ENCODE results near the gene ZNF22. TPM values are rescaled to one million over a fixed set of nuclear protein-coding genes. Genes with fewer than 3 reads are reported as not detected.

ZNF22 gene
- total RNA-seq, 1 experiment from 2014 or later: 14.6 TPM

DNA sequence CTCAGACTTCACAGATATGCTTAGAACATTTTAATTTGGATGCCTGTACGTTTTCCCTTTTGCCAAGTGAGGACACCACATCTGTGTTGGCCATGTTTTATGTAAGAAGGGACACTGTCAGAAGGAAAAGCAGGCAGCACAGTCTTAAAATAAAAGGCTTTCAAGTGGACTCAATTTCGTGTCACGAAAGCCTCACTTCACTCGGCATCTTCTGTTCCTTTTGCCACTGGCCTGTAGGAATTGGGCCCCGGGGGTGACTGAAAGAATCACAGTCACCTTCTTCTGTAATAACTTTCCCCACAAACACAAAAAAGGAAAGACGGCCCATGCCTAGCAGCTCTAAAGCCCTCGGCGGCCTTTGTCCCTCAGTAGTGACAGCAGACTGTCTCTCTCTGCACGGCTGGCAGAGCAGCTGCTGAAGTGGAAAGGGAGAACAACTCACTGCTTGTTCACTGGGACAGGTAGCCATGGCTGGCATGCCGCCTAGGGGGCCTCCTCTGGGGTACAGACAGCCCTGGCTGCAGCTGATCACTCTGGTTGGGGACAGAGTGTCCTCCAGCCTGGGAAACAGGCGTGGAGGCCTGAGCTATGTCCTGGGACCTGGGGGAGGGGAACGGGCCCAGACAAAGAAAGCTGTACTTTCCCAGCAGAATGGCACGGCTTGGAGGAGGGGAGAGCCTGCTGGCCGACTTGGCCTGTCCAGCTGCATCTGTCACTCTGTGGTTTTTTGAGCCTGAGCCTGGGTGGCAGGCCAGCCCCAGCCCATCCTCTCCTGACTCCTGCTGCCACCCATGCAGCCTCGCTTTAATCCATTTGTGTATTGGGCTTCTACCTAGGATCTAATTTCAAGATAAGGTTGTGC lies 36.7 kb upstream of the ZNF22 start:
- in situ Hi-C loops (cut with HindIII; ENCODE audit: low pct_unique_long_range_greater_than_20kb, low sequenced_read_pairs): no loop called here
- no peaks in the 10 kb centered on the region for H3K9me3 ChIP-seq (ENCODE audit: control insufficient read depth, insufficient read depth, low read depth, low read length)
- H3K36me3 ChIP-seq (ENCODE audit: control insufficient read depth, insufficient read depth, low read length): no peaks in the 10 kb centered on the region
- no peaks in the 10 kb centered on the region for H3K27me3 ChIP-seq (ENCODE audit: control insufficient read depth, insufficient read depth, low read length)
- POLR2A ChIA-PET: interaction anchor here (0.7 kb wide), 1 partner anchor 16 kb away, joined by 3 read pairs; no protein-coding TSS in a partner anchor
- TF ChIP-seq, protein P1, sequence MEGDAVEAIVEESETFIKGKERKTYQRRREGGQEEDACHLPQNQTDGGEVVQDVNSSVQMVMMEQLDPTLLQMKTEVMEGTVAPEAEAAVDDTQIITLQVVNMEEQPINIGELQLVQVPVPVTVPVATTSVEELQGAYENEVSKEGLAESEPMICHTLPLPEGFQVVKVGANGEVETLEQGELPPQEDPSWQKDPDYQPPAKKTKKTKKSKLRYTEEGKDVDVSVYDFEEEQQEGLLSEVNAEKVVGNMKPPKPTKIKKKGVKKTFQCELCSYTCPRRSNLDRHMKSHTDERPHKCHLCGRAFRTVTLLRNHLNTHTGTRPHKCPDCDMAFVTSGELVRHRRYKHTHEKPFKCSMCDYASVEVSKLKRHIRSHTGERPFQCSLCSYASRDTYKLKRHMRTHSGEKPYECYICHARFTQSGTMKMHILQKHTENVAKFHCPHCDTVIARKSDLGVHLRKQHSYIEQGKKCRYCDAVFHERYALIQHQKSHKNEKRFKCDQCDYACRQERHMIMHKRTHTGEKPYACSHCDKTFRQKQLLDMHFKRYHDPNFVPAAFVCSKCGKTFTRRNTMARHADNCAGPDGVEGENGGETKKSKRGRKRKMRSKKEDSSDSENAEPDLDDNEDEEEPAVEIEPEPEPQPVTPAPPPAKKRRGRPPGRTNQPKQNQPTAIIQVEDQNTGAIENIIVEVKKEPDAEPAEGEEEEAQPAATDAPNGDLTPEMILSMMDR (IDR thresholded peaks at IDR 0.05): peak; percentile 28
- TF ChIP-seq TCF7L2 (IDR thresholded peaks at IDR 0.05; ENCODE audit: low read depth, low read length): no peak
- H3K4me1 ChIP-seq (ENCODE audit: control insufficient read depth, insufficient read depth, low read length): peaks cover 50% of the 10 kb centered on the region
- peak overlapping the region in 1 of 2 experiments; percentile 20; a peak in 2 of 4 replicates for H3K4me3 ChIP-seq (ENCODE audit: low read depth in 2 of 2, low read length in 2 of 2)
- CTCF ChIA-PET: interaction anchor here (1.3 kb wide), 1 partner anchor 31 kb away, joined by 3 read pairs; no protein-coding TSS in a partner anchor
- ATAC-seq: peak; percentile 3; the same call in 1 of the 2 replicates
- peak overlapping the region; percentile 67 for H3K27ac ChIP-seq (ENCODE audit: low read length)
- no peak for DNase-seq (ENCODE audit: low read depth, low spot score)
- intact Hi-C loops (cut with micrococcal nuclease; ENCODE audit: unreplicated experiment): no loop called here
- no TSS peak for BruUV-seq (replicated peaks)

DNA sequence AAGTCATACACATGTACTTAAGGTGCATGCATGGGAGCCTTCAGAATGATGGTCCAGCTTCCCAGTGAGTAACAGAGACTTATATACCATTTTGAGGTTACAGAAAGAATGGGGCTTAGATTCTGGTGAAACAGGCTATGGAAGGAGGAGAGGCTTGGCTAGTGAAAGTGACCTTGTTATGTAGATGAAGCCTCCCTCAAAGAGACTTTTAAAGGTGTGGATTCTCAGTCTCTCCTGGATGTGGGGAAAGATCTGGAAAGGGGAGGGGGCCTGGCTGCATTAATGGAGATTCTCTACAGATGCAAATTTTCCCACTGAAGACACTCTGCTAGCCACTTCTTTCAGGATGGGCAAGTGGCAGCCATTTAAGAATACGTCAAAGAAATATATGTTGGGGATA lies 35.6 kb upstream of the ZNF22 start:
- in situ Hi-C loops (cut with HindIII; ENCODE audit: low pct_unique_long_range_greater_than_20kb, low sequenced_read_pairs): no loop called here
- POLR2A ChIA-PET: interaction anchor here (0.5 kb wide), 1 partner anchor 11 kb away, joined by 4 read pairs; no protein-coding TSS in a partner anchor
- no peak overlapping the region for H3K4me3 ChIP-seq (ENCODE audit: low read depth in 2 of 2, low read length in 2 of 2)
- TF ChIP-seq TCF7L2 (IDR thresholded peaks at IDR 0.05; ENCODE audit: low read depth, low read length) (no peak), POLR2AphosphoS5 (IDR thresholded peaks at IDR 0.05; ENCODE audit: low read depth, low read length) (no peak), SIN3A (IDR thresholded peaks at IDR 0.05; ENCODE audit: borderline replicate concordance, insufficient read depth, low read depth, low read length) (no peak)
- TF ChIP-seq, protein P1 (IDR thresholded peaks at IDR 0.05): no peak
- TF ChIP-seq, protein P2, sequence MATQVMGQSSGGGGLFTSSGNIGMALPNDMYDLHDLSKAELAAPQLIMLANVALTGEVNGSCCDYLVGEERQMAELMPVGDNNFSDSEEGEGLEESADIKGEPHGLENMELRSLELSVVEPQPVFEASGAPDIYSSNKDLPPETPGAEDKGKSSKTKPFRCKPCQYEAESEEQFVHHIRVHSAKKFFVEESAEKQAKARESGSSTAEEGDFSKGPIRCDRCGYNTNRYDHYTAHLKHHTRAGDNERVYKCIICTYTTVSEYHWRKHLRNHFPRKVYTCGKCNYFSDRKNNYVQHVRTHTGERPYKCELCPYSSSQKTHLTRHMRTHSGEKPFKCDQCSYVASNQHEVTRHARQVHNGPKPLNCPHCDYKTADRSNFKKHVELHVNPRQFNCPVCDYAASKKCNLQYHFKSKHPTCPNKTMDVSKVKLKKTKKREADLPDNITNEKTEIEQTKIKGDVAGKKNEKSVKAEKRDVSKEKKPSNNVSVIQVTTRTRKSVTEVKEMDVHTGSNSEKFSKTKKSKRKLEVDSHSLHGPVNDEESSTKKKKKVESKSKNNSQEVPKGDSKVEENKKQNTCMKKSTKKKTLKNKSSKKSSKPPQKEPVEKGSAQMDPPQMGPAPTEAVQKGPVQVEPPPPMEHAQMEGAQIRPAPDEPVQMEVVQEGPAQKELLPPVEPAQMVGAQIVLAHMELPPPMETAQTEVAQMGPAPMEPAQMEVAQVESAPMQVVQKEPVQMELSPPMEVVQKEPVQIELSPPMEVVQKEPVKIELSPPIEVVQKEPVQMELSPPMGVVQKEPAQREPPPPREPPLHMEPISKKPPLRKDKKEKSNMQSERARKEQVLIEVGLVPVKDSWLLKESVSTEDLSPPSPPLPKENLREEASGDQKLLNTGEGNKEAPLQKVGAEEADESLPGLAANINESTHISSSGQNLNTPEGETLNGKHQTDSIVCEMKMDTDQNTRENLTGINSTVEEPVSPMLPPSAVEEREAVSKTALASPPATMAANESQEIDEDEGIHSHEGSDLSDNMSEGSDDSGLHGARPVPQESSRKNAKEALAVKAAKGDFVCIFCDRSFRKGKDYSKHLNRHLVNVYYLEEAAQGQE (IDR thresholded peaks at IDR 0.05; ENCODE audit: insufficient read depth in 1 of 2, low read depth in 2 of 2, low read length in 1 of 2): no peak
- no peaks in the 10 kb centered on the region for H3K27me3 ChIP-seq (ENCODE audit: control insufficient read depth, insufficient read depth, low read length)
- H3K4me1 ChIP-seq (ENCODE audit: control insufficient read depth, insufficient read depth, low read length): peaks cover 50% of the 10 kb centered on the region
- no peaks in the 10 kb centered on the region for H3K36me3 ChIP-seq (ENCODE audit: control insufficient read depth, insufficient read depth, low read length)
- DNase-seq (ENCODE audit: low read depth, low spot score): no peak
- no peaks in the 10 kb centered on the region for H3K9me3 ChIP-seq (ENCODE audit: control insufficient read depth, insufficient read depth, low read depth, low read length)
- intact Hi-C loops (cut with micrococcal nuclease; ENCODE audit: unreplicated experiment): no loop called here
- H3K27ac ChIP-seq (ENCODE audit: low read length): peak overlapping the region; percentile 67
- CTCF ChIA-PET: no interaction called here
- no TSS peak for BruUV-seq (replicated peaks)
- ATAC-seq: no peak
